Stimulated activated CD4-positive, alpha-beta T cell treated with anti-CD3 and anti-CD28 coated beads, Interleukin-12 subunit alpha, Interleukin-12 subunit beta, amount 100 ng/mL, for 48 hours (primary cell): ENCODE results near the gene NACA2.
"Not testable (repeated sequence)": the region's sequence is repeated elsewhere in the genome, so short reads cannot be mapped to it uniquely, and the experiment has no call there.

Experiments
- DNase-seq, 3 donors: peaks; one replicate each; pipeline ENCODE4 v3.0.0-alpha.2; 2020; ENCODE audit warnings: low read depth in 2 of 3, low spot score in 1 of 3

NACA2 gene

GRCh38 chr17:61591018-61591417, at the start of gene NACA2:
Gene NACA2 (minus strand): TSS chr17:61591219. CDS start chr17:61591180, 39 bp downstream.
- DNase-seq: no peak

DNA sequence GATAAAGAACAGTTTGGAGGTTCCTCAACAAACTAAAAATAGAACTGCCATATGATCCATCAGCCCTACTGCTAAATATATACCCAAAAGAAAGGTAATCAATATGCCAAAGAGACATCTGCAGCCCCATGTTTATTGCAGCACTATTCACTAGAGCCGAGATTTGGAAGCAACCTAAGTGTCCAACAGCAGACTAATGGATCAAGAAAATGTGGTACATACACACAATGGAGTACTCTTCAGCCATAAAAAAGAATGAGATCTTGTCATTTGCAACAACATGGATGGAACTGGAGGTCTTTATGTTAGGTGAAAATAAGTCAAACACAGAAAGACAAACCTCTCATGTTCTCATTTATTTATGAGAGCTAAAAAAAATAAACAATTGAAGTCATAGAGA, 48.8 kb upstream of the NACA2 start:
- no peak for DNase-seq

- no peak for DNase-seq
These were observed 47.1 kb upstream of the NACA2 start for GRCh38 chr17:61638087-61638486.

DNA sequence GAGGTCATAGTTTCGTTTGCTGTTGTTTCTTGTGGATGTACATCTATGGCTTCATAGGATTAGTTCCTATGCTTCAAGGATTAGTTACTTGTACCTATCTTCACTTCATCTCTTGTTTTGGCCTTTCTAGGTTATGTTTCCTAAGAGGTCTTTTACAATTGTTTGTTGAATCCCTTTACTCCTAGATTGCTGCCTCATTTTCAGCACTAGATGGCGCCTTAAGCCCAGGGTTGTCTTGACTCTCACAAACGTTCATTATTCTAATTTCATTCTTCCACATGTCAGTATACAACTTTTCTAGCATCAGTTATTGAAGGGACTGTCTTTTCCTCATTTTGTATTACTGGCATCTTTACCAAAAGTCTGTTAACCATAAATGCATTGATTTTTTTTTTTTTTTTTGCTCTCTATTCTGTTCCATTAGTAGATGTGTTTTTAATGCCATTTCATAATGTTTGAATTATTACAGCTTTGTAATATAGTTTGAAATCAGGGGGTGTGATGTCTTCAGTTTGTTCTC, 45.0 kb upstream of the NACA2 start:
- peak; percentile 15 to 43 (median 19) for DNase-seq

- no peak for DNase-seq
These were observed 44.0 kb upstream of the NACA2 start for GRCh38 chr17:61634942-61635538.

DNA sequence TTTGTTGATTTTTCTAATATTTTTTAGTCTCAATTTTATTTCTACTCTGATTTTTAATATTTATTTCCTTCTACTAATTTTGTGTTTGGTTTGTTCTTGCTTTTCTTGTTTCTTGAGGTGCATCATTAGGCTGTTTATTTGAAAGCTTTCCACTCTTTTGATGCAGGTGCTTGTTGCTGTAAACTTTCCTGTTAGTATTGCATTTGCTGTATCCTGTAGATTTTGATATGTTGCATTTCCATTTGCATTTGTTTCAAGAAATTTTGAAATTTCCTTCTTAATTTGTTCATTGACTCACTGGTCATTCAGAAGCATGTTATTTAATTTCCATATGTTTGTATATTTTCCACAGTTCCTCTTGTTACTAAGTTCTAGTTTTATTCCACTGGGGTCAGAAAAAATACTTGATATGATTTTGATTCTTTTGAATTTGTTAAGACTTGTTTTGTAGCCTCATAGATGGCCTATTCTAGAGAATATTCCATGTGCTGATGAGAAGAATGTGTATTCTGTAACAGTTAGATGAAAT, 43.1 kb upstream of the NACA2 start:
- DNase-seq: no peak

DNA sequence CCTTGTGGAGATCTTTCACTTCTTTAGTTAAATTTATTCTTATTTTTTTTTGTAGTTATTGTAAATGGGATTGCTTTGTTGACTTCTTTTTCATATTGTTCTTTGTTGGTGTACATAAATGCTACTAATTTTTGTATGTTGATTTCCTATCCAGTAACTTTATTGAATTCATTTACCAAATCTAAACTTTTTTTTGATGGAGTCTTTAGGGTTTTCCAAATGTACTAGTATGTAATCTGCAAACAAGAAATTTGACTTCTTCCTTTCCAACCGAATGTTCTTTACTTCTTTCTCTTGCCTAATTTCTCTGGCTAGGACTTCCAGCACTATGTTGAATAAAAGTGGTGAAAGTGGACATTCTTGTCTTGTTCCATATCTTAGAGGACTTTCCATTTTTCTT, 41.8 kb upstream of the NACA2 start:
- no peak for DNase-seq

- no peak for DNase-seq
These were observed 40.8 kb upstream of the NACA2 start for GRCh38 chr17:61631800-61632199.

DNA sequence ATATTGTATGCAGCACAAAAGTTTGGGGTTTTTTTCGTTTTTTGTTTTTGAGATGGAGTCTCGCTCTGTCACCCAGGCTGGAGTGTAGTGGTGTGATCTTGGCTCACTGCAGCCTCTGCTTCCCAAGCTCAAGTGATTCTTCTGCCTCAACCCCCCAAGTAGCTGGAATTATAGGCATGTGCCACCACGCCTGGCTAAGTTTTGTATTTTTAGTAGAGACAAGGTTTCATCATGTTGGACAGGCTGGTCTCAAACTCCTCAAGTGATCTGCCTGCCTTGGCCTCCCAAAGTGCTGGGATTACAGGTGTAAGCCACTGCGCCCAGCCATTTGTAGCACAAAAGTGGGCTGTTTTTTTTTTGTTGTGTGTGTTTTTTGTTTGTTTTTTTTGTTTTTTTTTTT, 37.1 kb upstream of the NACA2 start:
- not testable (repeated sequence) for DNase-seq

- DNase-seq: no peak
These were observed 36.6 kb upstream of the NACA2 start for GRCh38 chr17:61627658-61628057.

GRCh38 chr17:61627125-61627524, 36.1 kb upstream of the NACA2 start:
- DNase-seq: no peak

- DNase-seq: no peak
These were observed 34.5 kb upstream of the NACA2 start for GRCh38 chr17:61625564-61625963.

GRCh38 chr17:61624951-61625350, 33.9 kb upstream of the NACA2 start:
- no peak for DNase-seq

DNA sequence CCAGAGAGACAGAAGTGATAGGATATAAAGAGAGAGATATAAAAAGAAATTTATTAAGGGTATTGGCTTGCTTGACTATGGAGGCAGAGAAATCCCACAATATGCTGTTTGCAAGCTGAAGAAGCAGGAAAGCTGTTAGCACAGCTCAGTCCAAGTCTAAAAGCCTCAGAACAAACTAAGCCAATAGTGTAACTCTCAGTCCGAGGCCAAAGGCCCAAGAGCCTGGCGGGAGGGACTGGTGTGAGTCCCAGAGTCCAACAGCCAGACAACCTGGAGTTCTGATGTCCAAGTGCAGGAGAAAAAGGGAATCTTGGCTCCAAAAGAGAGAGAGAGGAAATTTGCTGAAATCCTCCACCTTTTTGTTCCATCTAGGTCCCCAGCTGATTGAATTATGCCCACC, 30.3 kb upstream of the NACA2 start:
- DNase-seq: no peak

DNA sequence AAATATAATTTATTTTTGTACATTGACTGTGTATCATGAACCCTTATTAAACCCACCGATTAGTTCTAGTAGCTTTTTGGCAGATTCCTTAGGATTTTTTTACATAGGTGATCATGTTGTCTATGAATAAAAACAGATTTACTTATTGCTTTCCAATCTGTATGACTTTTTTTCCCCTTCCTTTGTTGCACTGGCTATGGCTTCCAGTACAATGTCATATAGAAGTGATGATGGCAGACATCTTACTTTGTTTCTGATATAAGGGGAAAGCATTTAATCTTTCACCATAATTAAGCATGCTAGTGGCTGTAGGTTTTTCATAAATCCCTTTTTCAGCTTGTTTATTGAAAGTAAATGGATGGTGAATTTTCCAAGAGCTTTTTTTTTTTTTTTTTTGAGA, 28.9 kb upstream of the NACA2 start:
- DNase-seq: no peak

- DNase-seq: no peak
These were observed 28.5 kb upstream of the NACA2 start for GRCh38 chr17:61619493-61619892.

- DNase-seq: no peak
These were observed 27.9 kb upstream of the NACA2 start for GRCh38 chr17:61618950-61619349.

- DNase-seq: no peak
These were observed 26.3 kb upstream of the NACA2 start for GRCh38 chr17:61617330-61617729.

- DNase-seq: no peak
These were observed 25.8 kb upstream of the NACA2 start for GRCh38 chr17:61616783-61617182.

DNA sequence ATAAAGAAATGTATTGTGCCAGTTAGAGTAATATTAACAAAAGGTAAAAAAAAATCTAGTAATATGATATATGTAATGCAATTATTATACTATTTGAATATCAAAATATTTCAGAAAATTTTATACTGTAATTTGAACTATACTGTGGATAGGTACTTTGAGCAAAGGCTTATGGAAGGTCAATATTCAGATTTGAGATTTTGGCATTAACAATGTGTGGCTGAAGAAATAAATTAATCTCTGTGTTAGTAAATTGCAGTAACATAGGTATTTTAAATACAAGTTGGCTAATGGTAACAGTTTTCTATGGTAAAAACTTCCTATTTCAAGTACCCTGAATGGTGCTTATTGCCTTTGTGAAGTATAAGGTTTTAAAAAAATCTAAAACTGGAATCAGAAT, 23.2 kb upstream of the NACA2 start:
- no peak for DNase-seq

- no peak for DNase-seq
These were observed 20.3 kb upstream of the NACA2 start for GRCh38 chr17:61611323-61611722.

DNA sequence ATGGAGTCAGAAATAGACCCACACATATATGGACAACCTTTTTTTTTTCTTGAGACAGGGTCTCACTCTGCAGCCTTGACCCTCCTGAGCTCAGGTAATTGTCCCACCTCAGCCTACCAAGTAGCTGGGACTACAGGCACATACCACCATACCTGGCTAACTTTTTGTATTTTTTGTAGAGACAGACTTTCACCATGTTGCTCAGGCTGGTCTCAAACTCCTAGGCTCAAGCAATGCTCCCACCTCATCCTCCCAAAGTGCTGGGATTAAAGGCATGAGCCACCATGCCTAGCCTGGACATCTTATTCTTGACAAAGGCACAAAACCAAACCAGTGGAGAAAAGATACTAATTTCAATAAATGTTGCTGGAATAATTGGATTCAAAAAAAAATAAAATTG, 14.7 kb upstream of the NACA2 start:
- no peak for DNase-seq

DNA sequence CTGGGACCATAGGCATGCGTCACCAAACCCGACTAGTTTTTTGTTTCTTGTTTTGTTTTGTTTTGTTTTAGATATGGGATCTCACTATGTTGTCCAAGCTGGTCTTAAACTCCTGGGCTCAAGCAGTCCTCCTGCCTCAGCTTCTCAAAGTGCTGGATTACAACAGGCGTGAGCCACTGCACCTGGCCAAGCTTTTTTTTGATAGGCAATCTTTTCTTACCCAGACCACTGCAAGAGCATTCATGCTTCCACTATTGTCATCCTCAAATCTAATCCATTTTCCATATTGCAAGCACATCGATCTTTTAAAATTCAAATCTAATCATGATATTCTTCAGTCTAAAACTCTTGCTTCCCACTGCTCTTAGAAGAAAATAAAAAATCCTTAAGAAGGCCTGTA, 10.3 kb upstream of the NACA2 start:
- no peak for DNase-seq
